Globus pallidus (tissue), 1 donor: ENCODE data around the gene PLEKHA4.

Experiments used
- DNase-seq: peaks from one replicate; pipeline ENCODE4 v3.0.0-alpha.2; 2015; ENCODE audit warnings: low spot score

PLEKHA4 gene

GRCh38 chr19:48830088-48830487 is 38.3 kb downstream of the PLEKHA4 start:
- DNase-seq = no peak

- DNase-seq = no peak
These were observed 41.8 kb downstream of the PLEKHA4 start for GRCh38 chr19:48826606-48827020.

GRCh38 chr19:48822514-48822913 is 45.9 kb downstream of the PLEKHA4 start:
- no peak for DNase-seq

DNA sequence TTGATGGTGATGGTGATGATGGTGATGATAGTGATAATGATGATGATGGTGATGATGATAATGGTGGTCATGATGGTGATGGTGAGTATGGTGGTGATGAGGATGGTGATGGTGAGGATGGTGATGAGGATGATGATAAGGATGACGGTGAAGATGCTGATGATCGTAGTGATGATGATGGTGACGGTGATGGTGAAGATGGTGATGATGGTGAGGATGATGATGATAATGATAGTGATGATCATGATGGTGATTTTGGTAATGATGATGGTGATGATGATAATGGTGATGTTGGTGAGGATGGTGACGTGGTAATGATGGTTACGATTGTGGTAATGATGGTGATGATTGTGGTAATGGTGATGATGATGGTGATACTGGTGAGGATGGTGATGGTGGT is 46.8 kb downstream of the PLEKHA4 start:
- DNase-seq = no peak

GRCh38 chr19:48819366-48819816 is 49.0 kb downstream of the PLEKHA4 start:
- no peak for DNase-seq

DNA sequence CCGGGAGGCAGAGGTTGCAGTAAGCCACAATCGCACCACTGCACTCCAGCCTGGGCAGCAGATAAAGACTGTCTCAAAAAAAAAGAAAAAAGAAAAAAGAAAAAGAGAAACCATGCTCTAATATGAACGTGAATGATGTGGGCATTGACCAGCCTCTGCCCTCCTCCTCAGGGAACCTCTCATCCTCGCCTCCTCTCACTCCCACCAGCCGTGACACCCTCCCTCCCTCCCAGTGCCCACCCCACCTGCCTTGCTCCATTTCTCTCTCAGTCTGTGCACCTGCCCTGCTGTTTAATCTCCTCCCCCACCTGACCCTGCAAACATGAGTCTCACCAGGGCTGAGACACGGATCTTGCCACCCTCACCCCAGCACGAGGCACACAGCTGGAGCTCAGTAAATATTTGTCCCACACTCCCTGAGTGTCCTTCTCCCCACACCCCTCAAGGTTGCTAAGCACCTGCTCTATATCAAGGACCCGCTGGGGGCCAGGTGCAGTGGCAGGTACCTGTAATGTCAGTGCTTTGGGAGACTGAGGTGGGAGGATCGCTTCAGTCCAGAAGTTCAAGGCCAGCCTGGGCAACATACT is 50.1 kb downstream of the PLEKHA4 start:
- DNase-seq = no peak

- no peak for DNase-seq
These were observed 50.8 kb downstream of the PLEKHA4 start for GRCh38 chr19:48817585-48818124.

DNA sequence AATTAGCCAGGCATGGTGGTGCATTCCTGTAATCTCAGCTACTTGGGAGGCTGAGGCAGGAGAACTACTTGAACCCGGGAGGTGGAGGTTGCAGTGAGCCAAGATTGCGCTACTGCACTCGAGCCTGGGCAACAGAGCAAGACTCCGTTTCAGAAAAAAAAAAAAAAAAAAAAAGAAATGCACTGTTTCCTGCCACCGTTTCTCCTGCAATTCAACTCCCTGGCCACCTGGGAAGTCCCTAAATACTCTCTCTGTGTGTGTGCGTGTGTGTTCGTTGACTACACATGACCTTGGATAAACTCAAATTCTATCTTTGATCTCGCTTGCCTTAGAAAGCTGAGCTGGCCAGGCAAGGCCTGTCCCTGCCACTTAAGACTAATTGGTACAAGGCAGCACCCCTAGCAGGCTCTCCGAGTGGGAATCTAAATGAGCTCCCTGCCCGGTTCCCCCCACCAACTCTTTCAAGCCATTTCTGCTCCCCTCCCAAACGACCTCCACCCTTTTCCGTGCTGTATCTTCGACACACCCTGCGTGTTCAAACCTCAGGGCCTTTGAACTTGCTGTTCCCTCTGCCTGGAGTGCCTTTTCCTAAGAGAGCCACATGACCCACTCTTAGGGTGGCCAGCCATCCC is 52.4 kb downstream of the PLEKHA4 start:
- no peak for DNase-seq

DNA sequence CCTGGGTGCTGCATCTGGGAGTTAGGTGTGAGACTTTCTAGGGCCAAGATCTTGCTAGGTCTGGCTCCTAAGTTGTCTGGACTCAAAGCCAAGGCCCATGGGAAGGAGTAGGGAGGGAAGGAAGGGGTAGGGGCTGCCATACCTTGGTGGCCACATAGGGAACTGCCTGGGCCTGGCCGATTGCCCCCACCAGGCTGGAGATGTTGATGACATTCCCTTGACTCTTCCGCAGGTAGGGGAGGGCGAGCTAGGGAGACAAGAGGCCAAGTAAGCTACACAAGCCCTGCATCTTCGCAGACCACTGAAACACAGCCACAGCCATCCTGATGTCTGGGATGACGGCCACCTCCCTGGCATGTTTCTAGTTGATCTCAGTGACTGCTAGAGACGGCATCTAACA is 53.5 kb downstream of the PLEKHA4 start:
- no peak for DNase-seq

DNA sequence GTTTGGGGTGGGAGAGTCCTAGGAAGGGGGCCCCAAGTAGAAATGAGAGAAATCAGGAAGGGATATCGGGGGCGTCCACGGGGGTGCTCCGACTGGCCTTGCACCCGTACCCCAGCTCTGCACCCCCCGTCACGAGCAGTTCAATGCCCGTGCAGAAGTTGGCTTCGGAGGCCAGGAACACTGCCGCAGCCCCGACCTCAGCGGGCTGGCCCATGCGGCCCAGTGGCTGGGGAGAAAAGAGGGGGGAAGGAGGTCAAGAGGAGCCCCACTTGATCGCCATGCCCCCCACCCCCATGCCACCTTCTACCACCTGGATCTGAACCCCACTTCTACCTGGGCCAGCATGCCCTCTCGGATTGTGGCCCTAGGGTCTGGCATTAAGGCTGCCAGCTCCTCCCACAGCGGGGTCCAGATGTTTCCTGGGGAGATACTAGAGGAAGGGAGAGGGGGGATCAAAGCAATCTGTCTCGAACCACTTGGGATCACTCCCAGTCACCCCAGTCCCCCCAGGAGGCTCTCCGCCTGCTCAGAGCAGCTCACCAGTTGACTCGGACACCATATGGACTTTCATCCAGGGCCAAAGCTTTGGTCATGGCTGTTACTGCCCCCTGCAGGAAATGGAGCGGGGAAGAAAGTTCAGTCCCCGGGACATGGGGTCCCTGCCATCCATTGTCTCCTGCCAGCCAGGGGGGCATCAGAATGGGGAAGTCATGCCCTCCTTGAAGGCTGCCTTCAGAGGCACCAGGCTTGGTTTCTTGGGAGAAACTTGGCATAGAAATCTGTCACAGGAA is 55.1 kb downstream of the PLEKHA4 start:
- no peak for DNase-seq

DNA sequence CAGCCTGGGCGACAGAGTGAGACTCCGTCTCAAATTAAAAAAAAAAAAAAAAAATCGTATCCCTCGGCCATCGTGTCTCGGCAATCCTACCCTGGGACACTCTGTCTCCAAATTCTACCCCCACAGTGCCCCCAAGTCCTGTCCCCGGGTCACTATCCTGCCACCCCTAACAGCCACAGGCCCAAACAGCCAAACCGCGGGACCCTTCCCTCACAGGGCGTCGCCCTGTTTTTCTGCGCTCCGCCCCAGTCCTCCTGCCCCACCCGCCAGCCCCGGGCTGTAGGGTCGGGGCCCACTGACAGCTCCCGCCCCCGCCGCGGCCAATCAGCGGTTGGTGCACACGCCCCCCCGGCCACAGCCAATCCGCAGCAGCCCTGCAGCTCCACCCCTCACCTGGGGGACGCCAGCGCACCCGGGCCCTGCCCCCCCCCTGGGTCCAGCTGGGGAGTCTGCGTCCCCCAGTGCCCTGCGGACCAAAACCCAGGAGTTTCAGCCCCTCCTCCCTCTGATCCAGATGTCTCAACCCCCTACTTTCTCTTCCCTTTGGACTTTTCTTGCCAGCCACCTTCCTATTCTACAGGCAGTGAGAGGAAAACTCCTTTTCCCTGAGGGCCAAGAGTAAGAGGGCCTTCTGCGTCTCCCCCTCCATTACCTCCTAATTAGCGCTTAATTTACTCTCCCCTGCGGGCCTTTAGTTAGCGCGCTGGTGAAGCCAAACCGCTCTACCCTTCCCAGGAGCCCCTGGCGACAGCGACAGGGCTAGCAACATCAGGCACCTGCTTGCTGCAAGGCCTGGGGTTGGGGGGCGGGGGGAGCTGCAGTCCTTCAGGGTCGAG is 56.1 kb downstream of the PLEKHA4 start:
- DNase-seq = peak; percentile 77

- DNase-seq = no peak
These were observed 58.3 kb downstream of the PLEKHA4 start for GRCh38 chr19:48810151-48810550.

- DNase-seq = no peak
These were observed 60.7 kb downstream of the PLEKHA4 start for GRCh38 chr19:48807590-48808308.

- DNase-seq = peak; percentile 74
These were observed 61.4 kb downstream of the PLEKHA4 start for GRCh38 chr19:48806818-48807589.

GRCh38 chr19:48806518-48806817 is 61.9 kb downstream of the PLEKHA4 start:
- DNase-seq = no peak

DNA sequence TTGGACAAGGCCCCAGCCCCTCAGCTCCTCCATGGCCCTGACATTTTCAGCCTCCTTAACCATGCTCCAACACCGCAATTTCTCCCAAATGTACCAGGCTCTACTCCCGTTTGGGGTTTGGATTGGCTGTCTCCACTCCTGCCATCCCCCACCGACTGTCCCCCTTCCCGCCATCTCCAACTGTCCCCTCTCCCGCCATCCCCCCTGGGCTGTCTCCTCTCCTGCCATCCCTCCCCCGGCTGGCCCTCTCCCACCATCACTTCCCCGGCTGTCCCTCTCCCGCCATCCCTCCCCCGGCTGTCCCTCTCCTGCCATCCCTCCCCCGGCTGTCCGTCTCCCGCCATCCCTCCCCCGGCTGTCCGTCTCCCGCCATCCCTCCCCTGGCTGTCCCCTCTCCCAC is 63.0 kb downstream of the PLEKHA4 start:
- DNase-seq = no peak

DNA sequence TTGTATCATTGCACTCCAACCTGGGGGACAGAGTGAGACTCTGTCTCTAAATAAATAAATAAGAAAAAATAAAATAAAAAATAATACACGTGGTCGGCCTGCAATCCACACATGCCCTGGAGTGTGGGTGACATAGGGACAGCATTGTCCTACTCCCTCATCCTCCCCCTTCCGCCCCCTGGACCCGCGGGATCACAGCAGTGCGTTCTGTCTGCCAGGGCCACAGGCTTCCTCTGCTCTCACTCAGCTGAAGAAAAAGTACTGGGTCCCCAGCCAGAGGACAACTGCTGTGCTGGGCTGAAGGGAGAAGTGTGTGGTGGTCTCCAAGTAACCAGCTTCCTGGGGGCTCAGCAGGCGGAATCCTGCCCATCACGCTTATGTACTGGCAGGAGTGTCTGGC is 63.9 kb downstream of the PLEKHA4 start:
- no peak for DNase-seq

GRCh38 chr19:48802623-48803022 is 65.8 kb downstream of the PLEKHA4 start:
- no peak for DNase-seq

DNA sequence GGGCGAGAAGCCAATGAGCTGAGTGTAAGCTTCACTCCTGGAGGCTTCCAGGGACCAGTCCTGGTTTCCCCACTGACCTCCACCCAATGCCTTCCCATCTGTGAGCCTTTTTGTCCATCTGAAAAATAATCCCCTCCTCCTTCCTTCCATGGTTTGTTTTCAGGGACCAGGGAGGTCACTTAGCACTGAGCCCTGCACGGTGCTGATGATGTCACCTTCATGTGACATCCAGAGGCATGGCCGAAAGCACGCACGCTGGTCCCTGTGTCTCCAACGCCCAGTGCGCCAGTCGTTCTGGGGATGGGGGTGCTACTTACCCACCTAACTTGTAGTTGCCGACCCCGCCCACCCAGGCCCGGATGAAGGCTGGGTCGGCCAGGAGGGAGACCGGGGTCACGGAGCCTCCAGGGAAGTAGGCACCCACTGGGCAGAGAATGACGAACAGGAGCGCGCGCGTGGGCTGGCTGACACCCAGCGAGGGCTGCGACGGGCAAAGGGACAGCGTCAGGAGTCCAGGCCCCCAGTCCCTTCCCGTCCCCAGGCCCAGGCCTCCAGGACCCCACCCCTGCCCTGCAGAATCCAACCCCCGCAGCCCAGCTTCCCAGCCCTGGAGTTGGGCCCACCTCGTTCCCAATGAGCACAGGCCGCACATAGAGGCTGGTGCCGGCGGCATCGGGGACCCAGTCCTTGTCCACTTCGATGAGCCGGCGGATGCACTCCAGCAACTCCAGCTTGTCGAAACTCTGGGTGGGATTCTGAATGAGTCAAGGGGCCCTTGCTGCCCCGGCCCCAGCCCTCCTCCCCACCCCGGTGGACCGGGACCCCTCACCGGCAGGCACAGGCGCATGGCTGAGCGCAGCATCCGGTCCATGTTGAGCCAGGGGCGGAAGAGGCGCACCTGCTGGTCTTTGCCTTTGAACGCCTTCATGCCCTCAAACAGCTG is 68.8 kb downstream of the PLEKHA4 start:
- no peak for DNase-seq

DNA sequence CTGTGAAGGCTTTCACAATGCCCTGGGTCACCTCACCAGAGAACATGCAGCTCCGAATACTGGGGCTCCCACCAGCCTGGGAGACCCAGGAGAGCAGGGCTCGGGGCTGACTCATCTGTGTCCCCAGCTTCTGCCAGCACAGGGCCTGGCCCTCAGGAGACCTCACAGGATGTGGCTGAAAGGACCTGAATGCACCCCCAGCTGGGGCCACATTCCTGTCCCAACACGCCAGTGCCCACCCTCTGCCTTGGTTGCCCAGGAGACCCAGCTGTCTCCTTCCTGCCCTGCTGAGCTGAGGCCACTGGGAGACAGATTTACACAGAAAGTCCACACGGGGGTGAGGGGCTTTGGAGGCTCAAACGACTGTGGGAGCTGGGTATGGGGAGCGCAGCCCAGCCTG is 69.5 kb downstream of the PLEKHA4 start:
- DNase-seq = no peak
